ENCODE measurements around the gene RIC8B. TPM values are rescaled to one million over a fixed set of nuclear protein-coding genes. Genes with fewer than 3 reads are reported as not detected.

Gene RIC8B
- total and polyA plus RNA-seq, 2 of the 8 experiments (the other 6 are each of a cell fraction or from before 2014, with no cell fraction given), result 8.2 to 25.3 TPM

GRCh38 chr12:106878804-106879203, 104.3 kb downstream of the RIC8B start (continued):
- TF ChIP-seq, protein P1, sequence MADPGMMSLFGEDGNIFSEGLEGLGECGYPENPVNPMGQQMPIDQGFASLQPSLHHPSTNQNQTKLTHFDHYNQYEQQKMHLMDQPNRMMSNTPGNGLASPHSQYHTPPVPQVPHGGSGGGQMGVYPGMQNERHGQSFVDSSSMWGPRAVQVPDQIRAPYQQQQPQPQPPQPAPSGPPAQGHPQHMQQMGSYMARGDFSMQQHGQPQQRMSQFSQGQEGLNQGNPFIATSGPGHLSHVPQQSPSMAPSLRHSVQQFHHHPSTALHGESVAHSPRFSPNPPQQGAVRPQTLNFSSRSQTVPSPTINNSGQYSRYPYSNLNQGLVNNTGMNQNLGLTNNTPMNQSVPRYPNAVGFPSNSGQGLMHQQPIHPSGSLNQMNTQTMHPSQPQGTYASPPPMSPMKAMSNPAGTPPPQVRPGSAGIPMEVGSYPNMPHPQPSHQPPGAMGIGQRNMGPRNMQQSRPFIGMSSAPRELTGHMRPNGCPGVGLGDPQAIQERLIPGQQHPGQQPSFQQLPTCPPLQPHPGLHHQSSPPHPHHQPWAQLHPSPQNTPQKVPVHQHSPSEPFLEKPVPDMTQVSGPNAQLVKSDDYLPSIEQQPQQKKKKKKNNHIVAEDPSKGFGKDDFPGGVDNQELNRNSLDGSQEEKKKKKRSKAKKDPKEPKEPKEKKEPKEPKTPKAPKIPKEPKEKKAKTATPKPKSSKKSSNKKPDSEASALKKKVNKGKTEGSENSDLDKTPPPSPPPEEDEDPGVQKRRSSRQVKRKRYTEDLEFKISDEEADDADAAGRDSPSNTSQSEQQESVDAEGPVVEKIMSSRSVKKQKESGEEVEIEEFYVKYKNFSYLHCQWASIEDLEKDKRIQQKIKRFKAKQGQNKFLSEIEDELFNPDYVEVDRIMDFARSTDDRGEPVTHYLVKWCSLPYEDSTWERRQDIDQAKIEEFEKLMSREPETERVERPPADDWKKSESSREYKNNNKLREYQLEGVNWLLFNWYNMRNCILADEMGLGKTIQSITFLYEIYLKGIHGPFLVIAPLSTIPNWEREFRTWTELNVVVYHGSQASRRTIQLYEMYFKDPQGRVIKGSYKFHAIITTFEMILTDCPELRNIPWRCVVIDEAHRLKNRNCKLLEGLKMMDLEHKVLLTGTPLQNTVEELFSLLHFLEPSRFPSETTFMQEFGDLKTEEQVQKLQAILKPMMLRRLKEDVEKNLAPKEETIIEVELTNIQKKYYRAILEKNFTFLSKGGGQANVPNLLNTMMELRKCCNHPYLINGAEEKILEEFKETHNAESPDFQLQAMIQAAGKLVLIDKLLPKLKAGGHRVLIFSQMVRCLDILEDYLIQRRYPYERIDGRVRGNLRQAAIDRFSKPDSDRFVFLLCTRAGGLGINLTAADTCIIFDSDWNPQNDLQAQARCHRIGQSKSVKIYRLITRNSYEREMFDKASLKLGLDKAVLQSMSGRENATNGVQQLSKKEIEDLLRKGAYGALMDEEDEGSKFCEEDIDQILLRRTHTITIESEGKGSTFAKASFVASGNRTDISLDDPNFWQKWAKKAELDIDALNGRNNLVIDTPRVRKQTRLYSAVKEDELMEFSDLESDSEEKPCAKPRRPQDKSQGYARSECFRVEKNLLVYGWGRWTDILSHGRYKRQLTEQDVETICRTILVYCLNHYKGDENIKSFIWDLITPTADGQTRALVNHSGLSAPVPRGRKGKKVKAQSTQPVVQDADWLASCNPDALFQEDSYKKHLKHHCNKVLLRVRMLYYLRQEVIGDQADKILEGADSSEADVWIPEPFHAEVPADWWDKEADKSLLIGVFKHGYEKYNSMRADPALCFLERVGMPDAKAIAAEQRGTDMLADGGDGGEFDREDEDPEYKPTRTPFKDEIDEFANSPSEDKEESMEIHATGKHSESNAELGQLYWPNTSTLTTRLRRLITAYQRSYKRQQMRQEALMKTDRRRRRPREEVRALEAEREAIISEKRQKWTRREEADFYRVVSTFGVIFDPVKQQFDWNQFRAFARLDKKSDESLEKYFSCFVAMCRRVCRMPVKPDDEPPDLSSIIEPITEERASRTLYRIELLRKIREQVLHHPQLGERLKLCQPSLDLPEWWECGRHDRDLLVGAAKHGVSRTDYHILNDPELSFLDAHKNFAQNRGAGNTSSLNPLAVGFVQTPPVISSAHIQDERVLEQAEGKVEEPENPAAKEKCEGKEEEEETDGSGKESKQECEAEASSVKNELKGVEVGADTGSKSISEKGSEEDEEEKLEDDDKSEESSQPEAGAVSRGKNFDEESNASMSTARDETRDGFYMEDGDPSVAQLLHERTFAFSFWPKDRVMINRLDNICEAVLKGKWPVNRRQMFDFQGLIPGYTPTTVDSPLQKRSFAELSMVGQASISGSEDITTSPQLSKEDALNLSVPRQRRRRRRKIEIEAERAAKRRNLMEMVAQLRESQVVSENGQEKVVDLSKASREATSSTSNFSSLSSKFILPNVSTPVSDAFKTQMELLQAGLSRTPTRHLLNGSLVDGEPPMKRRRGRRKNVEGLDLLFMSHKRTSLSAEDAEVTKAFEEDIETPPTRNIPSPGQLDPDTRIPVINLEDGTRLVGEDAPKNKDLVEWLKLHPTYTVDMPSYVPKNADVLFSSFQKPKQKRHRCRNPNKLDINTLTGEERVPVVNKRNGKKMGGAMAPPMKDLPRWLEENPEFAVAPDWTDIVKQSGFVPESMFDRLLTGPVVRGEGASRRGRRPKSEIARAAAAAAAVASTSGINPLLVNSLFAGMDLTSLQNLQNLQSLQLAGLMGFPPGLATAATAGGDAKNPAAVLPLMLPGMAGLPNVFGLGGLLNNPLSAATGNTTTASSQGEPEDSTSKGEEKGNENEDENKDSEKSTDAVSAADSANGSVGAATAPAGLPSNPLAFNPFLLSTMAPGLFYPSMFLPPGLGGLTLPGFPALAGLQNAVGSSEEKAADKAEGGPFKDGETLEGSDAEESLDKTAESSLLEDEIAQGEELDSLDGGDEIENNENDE (IDR thresholded peaks at IDR 0.05; ENCODE audit: insufficient replicate concordance, low read length), result no peak
- TF ChIP-seq TCF12 (IDR thresholded peaks at IDR 0.05; ENCODE audit: low read depth, low read length) (no peak), SAP30 (IDR thresholded peaks at IDR 0.05; ENCODE audit: insufficient read depth, insufficient replicate concordance, low read length) (no peak), RBBP5 (IDR thresholded peaks at IDR 0.05; ENCODE audit: borderline replicate concordance, low read depth, low read length) (no peak), SP4 (IDR thresholded peaks at IDR 0.05; ENCODE audit: low read length) (no peak), KDM1A (IDR thresholded peaks at IDR 0.05; ENCODE audit: borderline replicate concordance, low read length) (no peak), CHD1 (IDR thresholded peaks at IDR 0.05; ENCODE audit: low read depth, low read length) (no peak)
